HG03066 (cell line): ENCODE data around the gene ZNF865.

Experiments used
- ATAC-seq: cut with Tn5 transposase; IDR thresholded peaks from one replicate; pipeline ENCODE4 v1.9.1; 2021; ENCODE audit warnings: low read depth; ENCODE audit not compliant: unreplicated experiment

The ZNF865 gene

DNA sequence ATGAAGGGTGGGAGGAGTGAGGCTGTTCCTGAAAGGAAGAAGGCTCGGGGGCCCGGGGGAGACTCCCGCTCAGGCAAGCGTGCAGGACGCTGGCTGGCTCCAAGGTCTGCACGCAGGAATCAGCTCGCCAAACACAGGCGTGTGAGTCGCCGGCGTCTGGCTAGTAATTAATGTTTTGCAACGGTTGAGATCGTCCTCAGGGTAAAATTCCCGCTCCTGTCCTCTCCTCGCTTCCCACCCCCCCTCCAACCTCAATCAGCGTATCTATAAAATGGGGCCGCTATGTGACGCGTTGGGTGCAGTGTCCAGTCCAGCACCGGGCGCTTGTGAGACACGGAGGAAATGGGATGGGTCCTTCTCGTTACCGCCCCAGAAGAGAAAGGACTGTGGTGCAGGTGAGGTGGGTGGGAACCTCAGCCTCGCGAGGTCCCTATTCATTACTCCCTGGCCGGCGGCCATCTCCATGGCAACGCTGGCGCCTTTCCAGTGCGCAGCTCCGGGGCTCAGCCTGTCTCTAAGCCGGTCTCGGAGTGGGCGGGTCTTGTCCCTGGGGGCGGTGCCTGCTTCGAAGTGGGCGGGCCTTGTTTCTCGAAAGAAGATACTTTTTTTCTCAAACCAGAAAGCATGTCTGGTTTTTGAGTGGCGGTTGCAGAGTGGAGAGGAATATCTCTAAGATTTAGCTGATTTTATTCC is 18.3 kb upstream of the ZNF865 start:
- peak; percentile 68 for ATAC-seq

GRCh38 chr19:55588738-55589137 is 16.7 kb upstream of the ZNF865 start:
- ATAC-seq = no peak

GRCh38 chr19:55590109-55590508 is 15.3 kb upstream of the ZNF865 start:
- no peak for ATAC-seq

DNA sequence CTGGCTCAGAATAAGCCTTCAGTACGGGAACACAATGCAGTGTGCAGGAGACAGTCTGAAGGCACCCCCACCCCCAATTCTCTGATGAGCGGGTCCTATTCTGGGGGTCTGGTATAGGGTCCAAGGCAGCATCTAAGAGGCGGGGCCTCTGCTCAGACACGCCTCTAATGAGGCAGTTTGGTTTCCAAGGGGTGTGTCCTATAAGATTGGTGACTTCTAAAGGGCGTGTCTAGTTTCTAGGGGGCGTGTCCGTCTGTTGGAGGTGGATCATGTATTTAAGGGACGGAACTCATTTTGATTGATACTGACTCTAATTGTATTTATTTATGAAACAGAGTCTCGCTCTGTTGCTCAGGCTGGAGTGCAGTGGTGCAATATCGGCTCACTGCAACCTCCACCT is 14.8 kb upstream of the ZNF865 start:
- ATAC-seq = no peak

GRCh38 chr19:55591555-55591954 is 13.9 kb upstream of the ZNF865 start:
- ATAC-seq = no peak

DNA sequence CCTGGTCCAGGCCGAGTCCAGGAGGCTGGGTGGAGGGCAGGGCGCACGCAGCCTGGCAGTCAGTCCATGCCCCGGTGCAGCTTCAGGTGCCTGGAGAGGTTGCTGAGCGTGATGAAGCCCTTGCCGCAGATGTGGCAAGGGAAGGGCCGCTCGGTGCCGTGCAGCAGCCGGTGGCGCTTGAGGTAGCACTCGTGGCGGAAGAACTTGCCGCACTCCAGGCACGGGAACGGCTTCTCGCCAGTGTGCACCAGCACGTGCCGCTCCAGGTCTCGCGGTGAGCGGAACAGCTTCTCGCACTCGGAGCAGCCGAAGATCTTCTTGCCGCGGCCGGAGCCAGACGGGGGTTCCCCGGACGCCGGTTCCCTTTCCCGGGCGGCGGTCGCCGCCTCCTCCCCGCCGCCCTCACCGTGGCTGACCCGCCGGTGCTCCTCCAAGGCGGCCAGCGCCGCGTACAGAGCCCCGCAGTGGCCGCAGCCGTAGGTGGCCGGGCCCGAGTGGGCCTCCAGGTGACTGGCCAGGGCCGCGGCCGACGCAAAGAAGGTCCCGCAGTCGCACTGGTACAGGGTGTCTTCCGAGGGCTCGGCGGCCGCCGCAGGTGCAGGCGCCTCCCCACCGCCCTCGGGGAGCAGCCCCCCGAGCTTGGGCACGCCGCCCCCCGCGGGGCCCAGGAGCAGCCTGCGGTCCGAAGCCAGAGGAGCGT is 12.9 kb upstream of the ZNF865 start:
- ATAC-seq = no peak

GRCh38 chr19:55593096-55593772 is 12.2 kb upstream of the ZNF865 start:
- no peak for ATAC-seq

DNA sequence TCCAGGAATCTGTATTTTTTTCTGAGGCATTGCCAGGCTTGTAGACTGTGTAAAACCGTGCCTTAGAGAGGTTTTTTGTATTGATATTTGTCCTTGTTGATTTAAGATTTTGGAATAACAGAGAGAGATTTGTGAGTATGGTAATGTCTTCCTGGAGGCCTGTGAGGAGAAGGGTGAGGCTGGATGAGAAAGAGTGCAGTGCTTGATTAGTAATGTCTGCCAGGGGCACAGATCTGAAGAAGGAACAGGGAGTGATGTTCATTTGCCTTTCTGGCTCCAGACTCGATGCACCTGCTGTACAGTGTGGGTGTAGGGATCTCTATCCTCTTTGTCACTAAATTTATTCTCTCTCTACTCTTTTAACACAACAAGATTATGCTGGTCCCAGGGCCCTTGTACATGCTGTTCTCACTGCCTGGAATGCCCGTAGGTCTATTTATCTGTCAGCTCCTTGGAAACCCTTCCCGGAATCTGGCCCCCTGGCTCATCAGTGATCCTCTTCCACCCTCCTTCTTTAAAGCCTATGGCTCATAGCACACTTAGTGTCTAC is 10.4 kb upstream of the ZNF865 start:
- ATAC-seq = no peak

- ATAC-seq = no peak
Measured at GRCh38 chr19:55596304-55596703, 9.1 kb upstream of the ZNF865 start.

DNA sequence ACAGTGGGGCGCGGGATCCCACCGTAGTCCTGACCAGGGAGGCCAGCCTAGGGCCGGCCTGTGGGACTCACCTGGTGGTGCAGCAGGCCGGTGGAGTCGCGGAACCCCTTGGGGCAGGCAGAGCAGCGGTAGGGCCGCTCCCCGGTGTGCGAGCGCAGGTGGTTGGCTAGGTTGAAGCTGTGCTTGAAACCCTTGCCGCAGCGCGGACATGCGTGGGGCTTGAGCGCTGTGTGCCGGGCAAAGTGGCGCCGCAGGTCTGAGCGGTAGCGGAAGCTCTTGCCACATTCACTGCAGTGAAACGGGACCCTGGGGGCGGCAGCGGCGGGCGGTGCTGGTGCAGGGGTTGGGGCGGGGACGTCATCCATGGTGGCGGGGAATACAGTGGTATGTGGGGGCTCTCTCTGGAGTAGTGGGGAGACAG is 7.9 kb upstream of the ZNF865 start:
- no peak for ATAC-seq

GRCh38 chr19:55598034-55598433 is 7.4 kb upstream of the ZNF865 start:
- no peak for ATAC-seq

DNA sequence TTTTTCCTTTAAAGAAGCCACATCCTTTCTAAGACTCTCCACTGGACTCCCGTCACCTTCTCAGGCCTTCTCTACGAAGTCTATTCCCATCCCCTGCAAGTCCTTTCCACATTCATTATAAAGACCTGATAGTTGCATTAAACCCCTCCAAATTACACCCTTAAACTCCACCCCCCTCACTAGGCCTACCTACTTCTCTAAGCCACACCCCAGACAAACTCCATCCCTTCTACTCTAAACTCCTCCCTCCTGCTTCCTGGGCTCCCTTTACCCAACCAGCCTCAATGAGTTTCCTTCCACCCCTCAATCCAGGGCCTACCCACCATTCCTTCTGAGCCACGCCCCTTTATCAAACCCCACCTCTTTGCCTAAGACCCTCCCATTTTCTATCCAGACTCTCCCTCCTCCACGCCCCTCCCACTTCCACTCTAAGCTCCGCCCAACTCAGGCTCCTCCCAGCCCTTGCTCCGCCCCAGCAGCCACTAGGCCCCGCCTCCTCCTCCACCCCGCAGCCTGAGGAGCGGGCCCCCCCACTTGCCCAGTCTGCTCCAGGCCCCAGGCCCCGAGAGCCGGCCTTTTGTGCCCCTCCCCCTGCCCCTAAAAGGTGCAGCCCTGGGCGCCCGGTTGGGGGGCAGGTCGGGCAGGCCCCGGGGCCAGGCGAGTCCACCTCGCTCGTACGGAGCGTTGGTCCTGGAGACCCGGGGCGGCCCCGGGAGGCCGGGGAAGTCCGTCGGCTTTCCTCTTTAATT is 6.6 kb upstream of the ZNF865 start:
- ATAC-seq = peak; percentile 45

- ATAC-seq = peak; percentile 57
Measured at GRCh38 chr19:55599468-55599841, 6.0 kb upstream of the ZNF865 start, which contains the start of gene FIZ1. Gene FIZ1, minus strand, starts transcription at chr19:55599517. Its CDS starts 1,652 bp downstream, at chr19:55597865.

DNA sequence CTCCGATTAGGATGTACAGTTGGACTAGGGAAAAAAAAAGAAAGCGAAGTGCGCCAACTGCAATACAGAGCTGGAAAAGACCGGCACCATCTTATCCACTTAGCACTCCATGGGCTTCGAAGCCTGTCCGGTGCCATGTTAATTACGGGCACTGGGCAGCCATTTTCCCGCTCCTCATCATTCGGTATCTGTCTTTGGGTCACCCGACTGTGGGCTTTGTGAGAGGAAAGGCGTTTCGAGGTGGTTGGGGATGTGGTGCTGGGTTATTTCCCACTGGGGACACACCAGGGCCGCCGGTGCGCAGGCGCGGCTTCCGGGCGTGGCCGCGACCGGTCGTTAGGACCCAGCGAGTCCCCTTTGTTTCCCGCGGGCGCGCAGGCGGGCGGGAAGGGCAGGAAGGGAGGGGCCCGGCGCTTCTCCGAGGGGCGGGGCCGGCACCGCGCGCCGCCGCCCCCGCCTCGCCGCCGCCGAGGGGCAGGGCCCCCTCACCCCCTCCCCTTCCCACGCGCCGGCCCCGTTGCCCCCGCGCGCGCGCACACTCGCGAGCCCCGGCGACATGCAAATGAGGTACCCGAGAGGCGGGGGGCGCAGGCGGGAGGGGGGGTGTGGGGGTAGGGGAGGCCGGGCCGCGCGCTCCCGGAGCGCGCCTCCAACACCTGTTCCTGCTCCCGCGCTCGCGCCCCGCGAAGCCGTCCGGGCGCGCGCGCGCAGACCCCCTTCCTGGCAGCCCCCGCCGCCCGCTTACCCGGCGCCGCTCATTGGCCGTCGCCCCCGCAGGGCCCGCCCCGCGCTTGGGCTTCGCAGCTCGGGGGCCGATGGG is 5.4 kb upstream of the ZNF865 start, which contains the start of gene ZNF524:
ZNF524 (plus strand) TSS at position 447 of the 820 bp plus-strand sequence. CDS start 1,825 bp downstream, outside the sequence.
- ATAC-seq = peak; percentile 37

- ATAC-seq = no peak
Measured at GRCh38 chr19:55600662-55601028, 4.8 kb upstream of the ZNF865 start.

GRCh38 chr19:55601084-55601483 is 4.4 kb upstream of the ZNF865 start:
- ATAC-seq = no peak

DNA sequence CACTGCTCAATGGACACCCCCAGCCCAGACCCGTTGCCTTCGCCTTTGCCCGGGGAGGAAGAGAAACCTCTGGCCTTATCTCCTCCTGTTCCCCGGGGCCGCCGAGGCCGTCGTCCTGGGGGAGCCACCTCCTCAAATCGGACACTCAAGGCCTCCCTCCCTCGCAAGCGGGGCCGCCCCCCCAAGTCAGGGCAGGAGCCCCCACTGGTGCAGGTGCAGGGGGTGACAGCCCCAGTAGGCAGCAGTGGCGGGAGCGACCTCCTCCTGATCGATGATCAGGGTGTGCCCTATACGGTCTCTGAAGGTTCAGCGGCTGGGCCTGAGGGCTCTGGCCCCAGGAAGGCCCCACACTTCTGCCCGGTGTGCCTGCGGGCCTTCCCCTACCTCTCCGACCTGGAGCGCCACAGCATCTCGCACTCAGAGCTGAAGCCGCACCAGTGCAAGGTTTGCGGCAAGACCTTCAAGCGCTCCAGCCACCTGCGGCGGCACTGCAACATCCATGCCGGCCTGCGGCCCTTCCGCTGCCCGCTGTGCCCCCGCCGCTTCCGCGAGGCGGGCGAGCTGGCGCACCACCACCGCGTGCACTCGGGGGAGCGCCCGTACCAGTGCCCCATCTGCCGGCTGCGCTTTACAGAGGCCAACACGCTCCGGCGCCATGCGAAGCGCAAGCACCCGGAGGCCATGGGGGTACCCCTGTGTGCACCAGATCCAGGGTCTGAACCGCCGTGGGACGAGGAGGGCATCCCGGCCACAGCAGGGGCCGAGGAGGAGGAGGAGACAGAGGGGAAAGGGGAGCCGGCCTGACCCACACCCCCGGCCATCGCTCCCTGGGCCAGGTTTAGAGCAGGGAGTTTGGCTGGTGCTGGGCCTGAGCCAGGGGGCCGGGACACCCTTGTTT is 3.1 kb upstream of the ZNF865 start:
- ATAC-seq = no peak

DNA sequence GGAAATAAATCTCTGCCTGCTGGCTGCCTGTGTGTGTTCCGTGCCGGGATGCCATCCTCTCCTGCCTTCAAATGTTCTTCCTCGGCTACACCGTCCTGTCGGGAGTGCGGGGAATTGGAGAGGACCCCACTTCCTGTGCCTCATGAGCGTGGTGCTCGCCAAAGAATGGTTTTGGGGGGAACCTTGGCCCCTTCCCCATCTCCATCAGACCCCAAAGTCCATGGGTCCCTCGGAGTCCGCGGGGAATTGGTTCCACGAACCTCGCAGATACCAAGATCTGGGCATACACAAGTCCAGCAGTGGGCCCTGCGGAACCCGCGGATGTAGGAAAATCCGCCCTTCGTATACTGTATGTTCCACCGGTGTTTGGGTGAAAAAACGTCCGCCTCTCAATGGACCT is 2.3 kb upstream of the ZNF865 start:
- ATAC-seq = no peak
